GM23338 (cell line): ENCODE measurements around the gene SCARF1. TPM values are rescaled to one million over a fixed set of nuclear protein-coding genes. Genes with fewer than 3 reads are reported as not detected.

Experiments used
- ATAC-seq: fragments of 200-7000 bp; cut with Tn5 transposase; 3 replicates; pipeline ENCODE4 v1.9.1; 2020
- DNase-seq: peaks from one replicate; pipeline ENCODE4 v3.0.0-alpha.2; 2015; ENCODE audit warnings: low spot score
- H2AFZ ChIP-seq: fragments of 200-600 bp; sonication (generic); 2 replicates; pipeline ENCODE4 v1.8.0; 2016; ENCODE audit warnings: antibody characterized with exemption, mild to moderate bottlenecking, moderate library complexity
- H3F3A ChIP-seq: fragments of 200-600 bp; sonication (generic); replicated peaks from 2 replicates; pipeline ENCODE4 v1.8.0; 2017; ENCODE audit warnings: antibody characterized with exemption, mixed run types, low read depth
- H3K27ac ChIP-seq: fragments of 200-600 bp; sonication (generic); 2 replicates; pipeline ENCODE4 v1.6.1; 2016; ENCODE audit warnings: low read depth
- H3K27me3 ChIP-seq: fragments of 200-600 bp; sonication (generic); 2 replicates; pipeline ENCODE4 v1.8.0; 2016; ENCODE audit warnings: mild to moderate bottlenecking, mixed run types, moderate library complexity; ENCODE audit not compliant: insufficient read depth
- H3K36me3 ChIP-seq: fragments of 200-600 bp; sonication (generic); 2 replicates; pipeline ENCODE4 v1.8.0; 2016; ENCODE audit warnings: mild to moderate bottlenecking; ENCODE audit not compliant: insufficient read depth
- H3K4me1 ChIP-seq: fragments of 200-600 bp; sonication (generic); 2 replicates; pipeline ENCODE4 v1.8.0; 2016; ENCODE audit warnings: mild to moderate bottlenecking, moderate library complexity; ENCODE audit not compliant: insufficient read depth
- H3K4me2 ChIP-seq: fragments of 200-600 bp; sonication (generic); 2 replicates; pipeline ENCODE4 v1.7.1; 2017; ENCODE audit warnings: mixed run types
- H3K4me3 ChIP-seq: fragments of 200-600 bp; sonication (generic); 2 replicates; pipeline ENCODE4 v1.6.1; 2016; ENCODE audit warnings: mixed run types
- H3K79me2 ChIP-seq: fragments of 200-600 bp; sonication (generic); replicated peaks from 2 replicates; pipeline ENCODE4 v1.8.0; 2017; ENCODE audit warnings: mild to moderate bottlenecking; ENCODE audit not compliant: insufficient read depth
- H3K9me2 ChIP-seq: fragments of 200-600 bp; sonication (generic); 2 replicates; pipeline ENCODE4 v1.8.0; 2017; ENCODE audit not compliant: insufficient read depth
- H4K20me1 ChIP-seq: fragments of 200-600 bp; sonication (generic); replicated peaks from 2 replicates; pipeline ENCODE4 v1.8.0; 2017; ENCODE audit warnings: mild to moderate bottlenecking; ENCODE audit not compliant: insufficient read depth
- H3K27ac Mint-ChIP-seq: 2 replicates; pipeline ENCODE4 v1.8.0; 2020; ENCODE audit warnings: inconsistent platforms, mild to moderate bottlenecking, moderate library complexity, mixed read lengths
- H3K27me3 Mint-ChIP-seq: 3 replicates; pipeline ENCODE4 v1.8.0; 2022; ENCODE audit warnings: low read depth, mild to moderate bottlenecking, moderate library complexity, mixed read lengths, inconsistent platforms; ENCODE audit not compliant: insufficient read depth, poor library complexity
- H3K36me3 Mint-ChIP-seq: 3 replicates; pipeline ENCODE4 v1.8.0; 2021; ENCODE audit warnings: low read depth, mild to moderate bottlenecking, inconsistent platforms, moderate library complexity, mixed read lengths
- H3K4me1 Mint-ChIP-seq: 3 replicates; pipeline ENCODE4 v1.8.0; 2020; ENCODE audit warnings: mild to moderate bottlenecking, inconsistent platforms, mixed read lengths
- H3K4me3 Mint-ChIP-seq: 3 replicates; pipeline ENCODE4 v1.8.0; 2021; ENCODE audit warnings: moderate library complexity, mild to moderate bottlenecking, inconsistent platforms, mixed read lengths
- H3K9me3 Mint-ChIP-seq: 3 replicates; pipeline ENCODE4 v1.8.0; 2020; ENCODE audit warnings: moderate library complexity, mild to moderate bottlenecking, inconsistent platforms, mixed read lengths
- CREB1 ChIP-seq: fragments of 250-450 bp; sonication (Bioruptor Pico); IDR thresholded peaks from 2 replicates; pipeline ENCODE4 v1.5.0; 2020; ENCODE audit warnings: low read depth, mild to moderate bottlenecking, moderate library complexity
- EZH2 ChIP-seq: fragments of 200-600 bp; sonication (generic); IDR thresholded peaks from one replicate; pipeline ENCODE4 v1.8.0; 2017; ENCODE audit warnings: antibody characterized with exemption, mild to moderate bottlenecking, low read depth; ENCODE audit not compliant: unreplicated experiment
- EZH2phosphoT487 ChIP-seq: fragments of 200-600 bp; sonication (generic); IDR thresholded peaks from one replicate; pipeline ENCODE4 v1.8.1; 2018; ENCODE audit warnings: antibody characterized with exemption; ENCODE audit not compliant: unreplicated experiment
- JUNB ChIP-seq: IDR thresholded peaks from one replicate; pipeline ENCODE4 v1.6.1; 2016; ENCODE audit warnings: antibody characterized with exemption; ENCODE audit not compliant: unreplicated experiment
- NANOG ChIP-seq: IDR thresholded peaks from 2 replicates; pipeline ENCODE4 v1.6.1; 2016; ENCODE audit warnings: antibody characterized with exemption, borderline replicate concordance
- POLR2AphosphoS5 ChIP-seq: IDR thresholded peaks from 2 replicates; pipeline ENCODE4 v1.6.1; 2016; ENCODE audit warnings: antibody characterized with exemption, low read depth
- STAT1 ChIP-seq: IDR thresholded peaks from one replicate; pipeline ENCODE4 v1.6.1; 2016; ENCODE audit warnings: antibody characterized with exemption; ENCODE audit not compliant: unreplicated experiment
- ZNF114 ChIP-seq: fragments of 250-450 bp; sonication (Bioruptor Pico); IDR thresholded peaks from 2 replicates; pipeline ENCODE4 v1.5.0; 2020; ENCODE audit warnings: mild to moderate bottlenecking, moderate library complexity
- ZNF331 ChIP-seq: fragments of 250-450 bp; sonication (Bioruptor Pico); IDR thresholded peaks from 2 replicates; pipeline ENCODE4 v1.5.0; 2020; ENCODE audit warnings: low read depth, mild to moderate bottlenecking, moderate library complexity
- polyA plus RNA-seq: library from polyadenylated mRNA; unstranded; fragments of >200 nt; fragmentation: Nextera tagmentation; extraction: Ambion mirVana; gene quantifications from 2 replicates; pipeline ENCODE4 v1.2.1, GENCODE V29; 2016
- total RNA-seq: library from RNA; depleted of rRNA; stranded (reverse); fragments of >200 nt; shearing (Covaris generic); gene quantifications from 2 replicates; pipeline ENCODE4 v1.2.3, GENCODE V29; 2014
- TF ChIP-seq, protein P1 (sequence below): IDR thresholded peaks from 2 replicates; pipeline ENCODE4 v1.6.1; 2016; ENCODE audit warnings: antibody characterized with exemption
- TF ChIP-seq, protein P2 (sequence below): fragments of 250-450 bp; sonication (Bioruptor Pico); IDR thresholded peaks from 2 replicates; pipeline ENCODE4 v1.5.0; 2020; ENCODE audit warnings: mild to moderate bottlenecking, moderate library complexity
- TF ChIP-seq, protein P3 (sequence below): IDR thresholded peaks from one replicate; pipeline ENCODE4 v1.6.1; 2018; ENCODE audit warnings: antibody characterized with exemption; ENCODE audit not compliant: unreplicated experiment
- TF ChIP-seq, protein P4 (sequence below), 2 experiments: fragments of 200-600 bp in 1 of 2; sonication (generic) in 1 of 2; conservative IDR thresholded peaks; 2 replicates each; pipeline versions ENCODE4 v1.5.1 to v1.6.1; 2016 to 2017; ENCODE audit warnings: antibody characterized with exemption in 2 of 2, low read depth in 2 of 2, mild to moderate bottlenecking in 2 of 2, moderate library complexity in 1 of 2

SCARF1 gene
- total and polyA plus RNA-seq, 2 experiments from 2014 or later = 0.76 to 1.6 TPM

DNA sequence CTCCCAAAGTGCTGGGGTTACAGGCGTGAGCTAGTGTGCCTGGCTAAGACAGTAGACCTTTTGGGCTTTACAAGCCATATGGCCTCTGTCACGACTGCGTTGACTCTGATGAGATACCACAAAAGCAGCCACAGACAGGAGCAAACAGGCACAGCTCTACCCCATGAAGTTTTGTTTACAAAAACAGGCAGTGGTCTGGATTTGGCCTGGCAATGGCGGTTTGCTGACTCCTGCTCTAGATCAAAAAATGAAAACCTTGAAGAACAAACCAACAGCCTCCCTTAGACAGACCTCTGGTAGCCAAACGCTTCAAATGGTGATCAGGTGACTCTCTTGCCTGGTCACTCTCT lies 37.6 kb downstream of the SCARF1 start:
- Histone ChIP-seq H4K20me1 (no peaks in the 10 kb centered on the region), H3K36me3 (no peaks in the 10 kb centered on the region), H3K9me2 (no peaks in the 10 kb centered on the region), H3K4me1 (peaks cover 8% of the 10 kb centered on the region), H3K4me3 (no peak overlapping the region), H2AFZ (no peak overlapping the region), H3K4me2 (no peak overlapping the region), H3K27me3 (no peaks in the 10 kb centered on the region), H3K27ac (no peak overlapping the region), H3K79me2 (no peaks in the 10 kb centered on the region), H3F3A (no peaks in the 10 kb centered on the region)
- ATAC-seq = no peak
- Mint-ChIP-seq H3K4me1 (peaks cover 10% of the 10 kb centered on the region), H3K4me3 (no peak overlapping the region), H3K27ac (no peak overlapping the region), H3K36me3 (peaks cover 1% of the 10 kb centered on the region; the same call in 2 of the 3 replicates), H3K9me3 (no peaks in the 10 kb centered on the region), H3K27me3 (peaks cover 12% of the 10 kb centered on the region)
- TF ChIP-seq ZNF114 (CRISPR knock-in tag) (no peak), JUNB (no peak), CREB1 (CRISPR knock-in tag) (no peak), NANOG (no peak), EZH2 (no peak), ZNF331 (CRISPR knock-in tag) (no peak), EZH2phosphoT487 (no peak), POLR2AphosphoS5 (no peak), STAT1 (no peak)
- TF ChIP-seq, protein P1, sequence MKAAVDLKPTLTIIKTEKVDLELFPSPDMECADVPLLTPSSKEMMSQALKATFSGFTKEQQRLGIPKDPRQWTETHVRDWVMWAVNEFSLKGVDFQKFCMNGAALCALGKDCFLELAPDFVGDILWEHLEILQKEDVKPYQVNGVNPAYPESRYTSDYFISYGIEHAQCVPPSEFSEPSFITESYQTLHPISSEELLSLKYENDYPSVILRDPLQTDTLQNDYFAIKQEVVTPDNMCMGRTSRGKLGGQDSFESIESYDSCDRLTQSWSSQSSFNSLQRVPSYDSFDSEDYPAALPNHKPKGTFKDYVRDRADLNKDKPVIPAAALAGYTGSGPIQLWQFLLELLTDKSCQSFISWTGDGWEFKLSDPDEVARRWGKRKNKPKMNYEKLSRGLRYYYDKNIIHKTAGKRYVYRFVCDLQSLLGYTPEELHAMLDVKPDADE = no peak
- TF ChIP-seq, protein P2, sequence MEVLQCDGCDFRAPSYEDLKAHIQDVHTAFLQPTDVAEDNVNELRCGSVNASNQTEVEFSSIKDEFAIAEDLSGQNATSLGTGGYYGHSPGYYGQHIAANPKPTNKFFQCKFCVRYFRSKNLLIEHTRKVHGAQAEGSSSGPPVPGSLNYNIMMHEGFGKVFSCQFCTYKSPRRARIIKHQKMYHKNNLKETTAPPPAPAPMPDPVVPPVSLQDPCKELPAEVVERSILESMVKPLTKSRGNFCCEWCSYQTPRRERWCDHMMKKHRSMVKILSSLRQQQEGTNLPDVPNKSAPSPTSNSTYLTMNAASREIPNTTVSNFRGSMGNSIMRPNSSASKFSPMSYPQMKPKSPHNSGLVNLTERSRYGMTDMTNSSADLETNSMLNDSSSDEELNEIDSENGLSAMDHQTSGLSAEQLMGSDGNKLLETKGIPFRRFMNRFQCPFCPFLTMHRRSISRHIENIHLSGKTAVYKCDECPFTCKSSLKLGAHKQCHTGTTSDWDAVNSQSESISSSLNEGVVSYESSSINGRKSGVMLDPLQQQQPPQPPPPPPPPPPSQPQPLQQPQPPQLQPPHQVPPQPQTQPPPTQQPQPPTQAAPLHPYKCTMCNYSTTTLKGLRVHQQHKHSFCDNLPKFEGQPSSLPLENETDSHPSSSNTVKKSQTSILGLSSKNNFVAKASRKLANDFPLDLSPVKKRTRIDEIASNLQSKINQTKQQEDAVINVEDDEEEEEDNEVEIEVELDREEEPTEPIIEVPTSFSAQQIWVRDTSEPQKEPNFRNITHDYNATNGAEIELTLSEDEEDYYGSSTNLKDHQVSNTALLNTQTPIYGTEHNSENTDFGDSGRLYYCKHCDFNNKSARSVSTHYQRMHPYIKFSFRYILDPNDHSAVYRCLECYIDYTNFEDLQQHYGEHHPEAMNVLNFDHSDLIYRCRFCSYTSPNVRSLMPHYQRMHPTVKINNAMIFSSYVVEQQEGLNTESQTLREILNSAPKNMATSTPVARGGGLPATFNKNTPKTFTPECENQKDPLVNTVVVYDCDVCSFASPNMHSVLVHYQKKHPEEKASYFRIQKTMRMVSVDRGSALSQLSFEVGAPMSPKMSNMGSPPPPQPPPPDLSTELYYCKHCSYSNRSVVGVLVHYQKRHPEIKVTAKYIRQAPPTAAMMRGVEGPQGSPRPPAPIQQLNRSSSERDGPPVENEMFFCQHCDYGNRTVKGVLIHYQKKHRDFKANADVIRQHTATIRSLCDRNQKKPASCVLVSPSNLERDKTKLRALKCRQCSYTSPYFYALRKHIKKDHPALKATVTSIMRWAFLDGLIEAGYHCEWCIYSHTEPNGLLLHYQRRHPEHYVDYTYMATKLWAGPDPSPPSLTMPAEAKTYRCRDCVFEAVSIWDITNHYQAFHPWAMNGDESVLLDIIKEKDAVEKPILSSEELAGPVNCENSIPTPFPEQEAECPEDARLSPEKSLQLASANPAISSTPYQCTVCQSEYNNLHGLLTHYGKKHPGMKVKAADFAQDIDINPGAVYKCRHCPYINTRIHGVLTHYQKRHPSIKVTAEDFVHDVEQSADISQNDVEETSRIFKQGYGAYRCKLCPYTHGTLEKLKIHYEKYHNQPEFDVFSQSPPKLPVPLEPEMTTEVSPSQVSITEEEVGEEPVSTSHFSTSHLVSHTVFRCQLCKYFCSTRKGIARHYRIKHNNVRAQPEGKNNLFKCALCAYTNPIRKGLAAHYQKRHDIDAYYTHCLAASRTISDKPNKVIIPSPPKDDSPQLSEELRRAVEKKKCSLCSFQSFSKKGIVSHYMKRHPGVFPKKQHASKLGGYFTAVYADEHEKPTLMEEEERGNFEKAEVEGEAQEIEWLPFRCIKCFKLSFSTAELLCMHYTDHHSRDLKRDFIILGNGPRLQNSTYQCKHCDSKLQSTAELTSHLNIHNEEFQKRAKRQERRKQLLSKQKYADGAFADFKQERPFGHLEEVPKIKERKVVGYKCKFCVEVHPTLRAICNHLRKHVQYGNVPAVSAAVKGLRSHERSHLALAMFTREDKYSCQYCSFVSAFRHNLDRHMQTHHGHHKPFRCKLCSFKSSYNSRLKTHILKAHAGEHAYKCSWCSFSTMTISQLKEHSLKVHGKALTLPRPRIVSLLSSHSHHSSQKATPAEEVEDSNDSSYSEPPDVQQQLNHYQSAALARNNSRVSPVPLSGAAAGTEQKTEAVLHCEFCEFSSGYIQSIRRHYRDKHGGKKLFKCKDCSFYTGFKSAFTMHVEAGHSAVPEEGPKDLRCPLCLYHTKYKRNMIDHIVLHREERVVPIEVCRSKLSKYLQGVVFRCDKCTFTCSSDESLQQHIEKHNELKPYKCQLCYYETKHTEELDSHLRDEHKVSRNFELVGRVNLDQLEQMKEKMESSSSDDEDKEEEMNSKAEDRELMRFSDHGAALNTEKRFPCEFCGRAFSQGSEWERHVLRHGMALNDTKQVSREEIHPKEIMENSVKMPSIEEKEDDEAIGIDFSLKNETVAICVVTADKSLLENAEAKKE (CRISPR knock-in tag) = no peak
- TF ChIP-seq, protein P3, sequence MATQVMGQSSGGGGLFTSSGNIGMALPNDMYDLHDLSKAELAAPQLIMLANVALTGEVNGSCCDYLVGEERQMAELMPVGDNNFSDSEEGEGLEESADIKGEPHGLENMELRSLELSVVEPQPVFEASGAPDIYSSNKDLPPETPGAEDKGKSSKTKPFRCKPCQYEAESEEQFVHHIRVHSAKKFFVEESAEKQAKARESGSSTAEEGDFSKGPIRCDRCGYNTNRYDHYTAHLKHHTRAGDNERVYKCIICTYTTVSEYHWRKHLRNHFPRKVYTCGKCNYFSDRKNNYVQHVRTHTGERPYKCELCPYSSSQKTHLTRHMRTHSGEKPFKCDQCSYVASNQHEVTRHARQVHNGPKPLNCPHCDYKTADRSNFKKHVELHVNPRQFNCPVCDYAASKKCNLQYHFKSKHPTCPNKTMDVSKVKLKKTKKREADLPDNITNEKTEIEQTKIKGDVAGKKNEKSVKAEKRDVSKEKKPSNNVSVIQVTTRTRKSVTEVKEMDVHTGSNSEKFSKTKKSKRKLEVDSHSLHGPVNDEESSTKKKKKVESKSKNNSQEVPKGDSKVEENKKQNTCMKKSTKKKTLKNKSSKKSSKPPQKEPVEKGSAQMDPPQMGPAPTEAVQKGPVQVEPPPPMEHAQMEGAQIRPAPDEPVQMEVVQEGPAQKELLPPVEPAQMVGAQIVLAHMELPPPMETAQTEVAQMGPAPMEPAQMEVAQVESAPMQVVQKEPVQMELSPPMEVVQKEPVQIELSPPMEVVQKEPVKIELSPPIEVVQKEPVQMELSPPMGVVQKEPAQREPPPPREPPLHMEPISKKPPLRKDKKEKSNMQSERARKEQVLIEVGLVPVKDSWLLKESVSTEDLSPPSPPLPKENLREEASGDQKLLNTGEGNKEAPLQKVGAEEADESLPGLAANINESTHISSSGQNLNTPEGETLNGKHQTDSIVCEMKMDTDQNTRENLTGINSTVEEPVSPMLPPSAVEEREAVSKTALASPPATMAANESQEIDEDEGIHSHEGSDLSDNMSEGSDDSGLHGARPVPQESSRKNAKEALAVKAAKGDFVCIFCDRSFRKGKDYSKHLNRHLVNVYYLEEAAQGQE = no peak
- TF ChIP-seq, protein P4, sequence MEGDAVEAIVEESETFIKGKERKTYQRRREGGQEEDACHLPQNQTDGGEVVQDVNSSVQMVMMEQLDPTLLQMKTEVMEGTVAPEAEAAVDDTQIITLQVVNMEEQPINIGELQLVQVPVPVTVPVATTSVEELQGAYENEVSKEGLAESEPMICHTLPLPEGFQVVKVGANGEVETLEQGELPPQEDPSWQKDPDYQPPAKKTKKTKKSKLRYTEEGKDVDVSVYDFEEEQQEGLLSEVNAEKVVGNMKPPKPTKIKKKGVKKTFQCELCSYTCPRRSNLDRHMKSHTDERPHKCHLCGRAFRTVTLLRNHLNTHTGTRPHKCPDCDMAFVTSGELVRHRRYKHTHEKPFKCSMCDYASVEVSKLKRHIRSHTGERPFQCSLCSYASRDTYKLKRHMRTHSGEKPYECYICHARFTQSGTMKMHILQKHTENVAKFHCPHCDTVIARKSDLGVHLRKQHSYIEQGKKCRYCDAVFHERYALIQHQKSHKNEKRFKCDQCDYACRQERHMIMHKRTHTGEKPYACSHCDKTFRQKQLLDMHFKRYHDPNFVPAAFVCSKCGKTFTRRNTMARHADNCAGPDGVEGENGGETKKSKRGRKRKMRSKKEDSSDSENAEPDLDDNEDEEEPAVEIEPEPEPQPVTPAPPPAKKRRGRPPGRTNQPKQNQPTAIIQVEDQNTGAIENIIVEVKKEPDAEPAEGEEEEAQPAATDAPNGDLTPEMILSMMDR (conservative IDR thresholded peaks at IDR 0.05; ENCODE audit: low read depth in 2 of 2) = no peak
- peak; percentile 0 for DNase-seq
